ENCODE data around the gene EML1.

Gene EML1

DNA sequence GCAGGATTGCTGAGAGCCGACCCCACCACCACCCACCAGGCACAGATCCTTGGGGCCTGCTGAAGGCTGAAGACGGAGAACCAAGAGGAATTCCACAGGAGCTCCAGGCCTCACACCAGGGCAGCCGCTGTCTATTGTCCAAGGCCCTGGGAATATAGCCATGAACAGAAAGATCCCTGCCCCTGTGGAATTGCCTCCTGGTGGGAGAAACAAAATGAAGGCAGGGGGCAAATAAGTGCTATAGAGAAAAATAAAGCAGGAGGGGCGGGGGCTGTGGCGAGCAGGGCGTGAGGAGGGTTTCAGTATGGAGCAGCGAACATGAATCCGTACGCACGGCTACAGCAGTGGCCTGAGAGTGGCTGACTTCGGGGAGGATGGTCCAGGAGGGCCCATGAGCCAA lies 96.1 kb downstream of the EML1 start:
- FAIRE-seq, result no peak
- DNase-seq (ENCODE audit: insufficient read length, low spot score), result no peak

DNA sequence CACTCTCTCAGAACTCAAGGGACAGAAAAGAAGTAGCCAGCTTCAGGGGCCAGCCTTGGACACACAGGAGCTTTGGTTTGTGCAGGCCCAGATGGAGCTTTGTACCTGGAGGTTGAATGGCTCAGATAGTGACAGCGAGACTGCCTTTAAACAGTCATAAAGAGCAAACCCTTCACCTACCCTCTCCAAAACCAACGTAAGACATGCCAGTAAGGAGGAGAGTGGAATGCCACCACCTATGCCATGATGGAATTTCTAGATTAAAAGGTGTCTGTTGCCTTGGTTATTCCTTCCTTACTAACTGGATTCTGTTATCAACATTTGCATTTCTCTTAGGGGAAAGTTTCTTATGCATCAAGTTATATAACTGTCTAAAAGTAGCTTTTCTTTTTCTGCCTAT lies 98.1 kb downstream of the EML1 start:
- no peak for DNase-seq (ENCODE audit: insufficient read length, low spot score)
- no peak for FAIRE-seq

DNA sequence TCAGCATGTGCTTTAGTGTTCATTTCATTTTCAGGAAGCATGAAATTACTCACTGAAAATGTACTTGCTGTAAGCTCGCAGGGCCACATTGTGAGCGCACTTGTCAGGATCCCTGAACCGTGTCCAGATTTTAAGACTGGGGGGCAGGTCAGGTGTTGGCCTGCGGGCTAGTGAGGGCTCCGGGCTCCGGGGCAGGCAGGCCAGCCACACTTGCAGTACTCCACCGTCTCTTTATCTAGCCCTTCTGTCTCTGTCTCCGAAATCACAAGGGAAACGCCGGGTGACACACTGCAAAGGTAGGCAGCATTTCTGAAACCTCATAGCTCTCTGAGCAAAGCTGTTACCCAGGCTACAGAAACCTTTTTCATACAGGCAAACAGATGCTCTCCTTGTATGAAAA lies 98.7 kb downstream of the EML1 start:
- no peak for DNase-seq (ENCODE audit: insufficient read length, low spot score)
- no peak for FAIRE-seq

DNA sequence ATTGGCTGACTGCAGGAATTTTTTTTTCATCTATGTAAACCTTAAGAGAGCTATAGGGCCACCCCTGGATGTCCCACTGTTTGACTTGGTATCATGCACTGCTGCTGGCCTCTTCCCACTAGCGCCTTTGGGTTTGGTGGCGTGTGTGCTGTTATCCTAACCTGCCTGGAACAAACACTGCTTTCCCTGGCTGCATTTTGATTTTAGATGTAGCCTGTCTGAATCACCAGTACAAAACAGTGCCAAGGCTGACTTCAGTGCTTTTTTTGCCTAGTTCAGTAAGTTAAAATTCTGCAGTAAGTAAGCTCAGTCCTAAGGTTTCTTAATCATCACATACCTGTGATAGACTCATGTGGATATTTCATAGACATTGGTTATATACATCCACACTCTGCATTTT lies 99.2 kb downstream of the EML1 start:
- FAIRE-seq (no peak), DNase-seq (ENCODE audit: insufficient read length, low spot score) (no peak)

DNA sequence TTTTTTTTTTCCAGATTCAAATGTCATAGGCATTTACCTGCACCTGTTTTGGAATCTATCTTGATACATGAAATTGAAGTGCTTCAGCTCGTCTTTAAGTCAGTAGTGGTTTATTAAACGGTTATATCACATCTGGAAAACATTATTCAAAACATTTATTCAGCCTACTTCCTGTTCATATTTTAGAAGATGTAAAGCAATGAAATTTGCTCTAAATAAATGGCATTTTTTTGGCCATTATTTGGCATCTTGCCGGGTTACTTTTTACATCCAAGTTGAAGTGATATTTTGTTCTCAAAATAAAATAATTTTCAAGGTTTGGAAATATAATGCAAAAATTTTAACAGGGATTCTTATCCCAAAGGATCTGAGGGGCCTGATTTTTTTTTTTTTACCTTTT lies 103.1 kb downstream of the EML1 start:
- FAIRE-seq, result no peak
- DNase-seq (ENCODE audit: insufficient read length, low spot score), result no peak

DNA sequence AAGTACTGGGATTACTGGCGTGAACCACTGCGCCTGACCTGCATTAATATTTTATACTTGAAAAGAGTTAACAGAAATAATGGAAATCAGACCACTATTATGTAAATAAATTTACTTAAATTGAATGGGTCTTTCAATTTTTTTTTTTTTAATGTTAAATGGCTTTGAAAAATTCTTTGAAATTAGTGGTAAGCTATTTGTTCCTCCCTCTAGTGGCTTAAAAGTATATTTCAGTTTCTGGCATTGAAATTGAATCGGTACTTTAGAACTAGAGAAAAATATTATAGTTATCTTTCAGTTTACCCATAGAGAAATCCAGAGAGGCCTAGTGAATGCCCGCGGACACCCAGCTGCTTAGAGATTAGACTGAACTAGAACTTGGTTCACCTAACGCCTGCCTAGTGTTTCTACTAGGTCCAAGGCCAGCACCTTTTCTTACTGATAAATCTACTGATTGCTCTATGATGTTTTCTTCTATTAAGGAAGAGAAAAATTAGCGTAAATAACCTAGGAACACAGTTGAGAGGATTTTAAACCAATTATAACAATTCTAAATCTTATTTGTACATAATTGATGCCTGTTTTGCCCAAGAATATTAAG lies 106.5 kb downstream of the EML1 start:
- DNase-seq (ENCODE audit: insufficient read length, low spot score) (no peak), FAIRE-seq (no peak)

DNA sequence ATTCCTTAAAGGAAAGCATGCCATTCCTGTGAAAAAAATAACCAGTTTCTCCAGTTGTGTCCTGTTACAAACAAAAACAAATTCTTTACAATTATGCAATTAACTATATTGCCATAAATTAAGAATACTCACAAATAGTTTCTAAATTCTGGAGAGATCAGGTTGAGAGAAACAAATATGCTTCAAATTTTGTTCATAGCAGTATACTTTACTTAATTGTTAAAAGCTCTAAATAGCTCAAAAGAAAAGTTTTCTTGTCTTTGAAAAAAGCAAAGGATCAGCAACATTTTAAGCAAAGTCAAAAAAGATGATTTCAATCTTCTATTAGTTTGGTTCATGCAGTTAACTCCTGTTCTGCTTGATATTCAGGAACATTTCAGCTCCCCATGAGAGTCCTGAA lies 109.7 kb downstream of the EML1 start:
- no peak for DNase-seq (ENCODE audit: insufficient read length, low spot score)
- no peak for FAIRE-seq

DNA sequence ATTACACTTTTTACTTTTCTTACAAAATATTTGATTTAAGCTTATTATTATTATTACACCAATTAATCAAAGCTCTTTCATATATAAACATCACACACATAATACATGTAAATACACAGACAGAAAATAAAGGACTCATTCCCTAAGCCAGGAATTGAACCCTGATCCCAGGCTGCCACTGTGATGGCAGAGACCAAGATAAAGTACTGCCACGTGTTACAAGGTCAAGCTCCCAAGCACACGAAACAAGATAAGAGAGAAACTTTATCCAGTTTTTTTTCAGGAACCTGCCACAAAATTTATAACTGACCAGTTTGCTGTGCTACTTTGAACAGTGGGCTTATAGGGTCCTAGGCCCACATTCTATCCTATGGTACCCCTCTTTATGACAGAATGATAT lies 111.3 kb downstream of the EML1 start:
- DNase-seq (ENCODE audit: insufficient read length, low spot score) (no peak), FAIRE-seq (no peak)

DNA sequence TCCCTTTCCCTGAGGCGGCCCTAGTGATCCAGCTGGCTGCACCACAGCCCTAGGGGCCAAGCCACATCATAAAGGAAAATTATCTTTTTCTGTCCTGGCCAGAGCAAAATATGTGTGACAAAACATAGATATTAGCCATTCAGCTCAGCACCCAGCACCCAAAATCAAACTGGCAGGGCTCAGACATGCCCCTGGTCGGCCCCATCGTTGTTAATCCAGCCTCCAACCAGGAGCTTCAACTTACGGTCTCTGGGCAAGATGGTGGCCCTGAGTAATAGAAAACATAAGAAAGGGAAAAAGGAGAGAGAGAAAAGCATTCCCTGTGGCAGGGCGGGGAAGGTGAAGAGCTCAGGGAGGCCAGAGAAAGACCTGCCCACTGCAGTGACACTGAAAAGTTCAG lies 111.9 kb downstream of the EML1 start:
- no peak for FAIRE-seq

DNA sequence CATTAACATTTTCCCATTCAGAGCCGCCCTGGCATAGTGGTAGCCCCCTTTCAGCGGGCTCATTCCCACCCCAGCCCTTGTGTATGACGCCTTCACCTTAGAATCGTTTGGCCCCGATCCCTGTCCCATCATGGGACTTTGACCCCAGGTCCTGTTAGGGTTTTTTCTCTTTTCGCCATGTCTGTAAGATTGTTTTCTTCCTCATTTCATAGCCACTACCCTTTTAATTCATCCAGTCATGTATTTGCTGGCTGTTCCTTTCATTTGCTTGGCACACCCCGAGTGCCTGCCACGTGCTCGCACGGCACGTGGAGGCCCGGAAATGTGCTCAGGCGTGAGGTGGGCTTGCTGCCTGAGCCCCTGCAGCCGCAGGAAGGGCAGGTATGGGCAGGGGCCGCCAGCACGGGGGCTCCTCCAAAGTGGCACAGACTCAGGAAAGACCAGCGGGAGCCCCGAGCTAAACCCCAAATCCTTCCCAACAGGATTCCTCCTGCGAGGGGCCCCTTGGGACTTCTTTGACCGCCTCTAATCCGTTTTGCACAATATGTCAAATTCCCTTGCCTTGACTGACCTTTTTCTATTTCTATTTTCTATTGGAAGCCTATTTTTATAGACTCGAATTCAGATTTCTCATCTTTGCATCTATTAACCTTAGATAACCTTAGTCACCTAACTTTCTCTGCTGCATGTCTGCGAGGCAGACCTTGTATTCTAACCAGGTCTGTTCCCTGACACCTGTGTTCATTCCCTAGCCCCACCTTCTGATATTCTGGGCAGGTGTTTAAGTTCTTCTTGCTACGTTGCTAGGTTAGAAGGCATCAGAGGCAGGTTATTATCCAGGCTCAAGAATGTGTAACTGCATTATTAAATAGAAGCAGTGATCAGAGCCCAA lies 114.8 kb downstream of the EML1 start:
- FAIRE-seq (no peak), DNase-seq (ENCODE audit: insufficient read length, low spot score) (no peak)

More for the DNA sequence above, 111.9 kb downstream of the EML1 start:
- DNase-seq (ENCODE audit: insufficient read length, low spot score), result no peak

DNA sequence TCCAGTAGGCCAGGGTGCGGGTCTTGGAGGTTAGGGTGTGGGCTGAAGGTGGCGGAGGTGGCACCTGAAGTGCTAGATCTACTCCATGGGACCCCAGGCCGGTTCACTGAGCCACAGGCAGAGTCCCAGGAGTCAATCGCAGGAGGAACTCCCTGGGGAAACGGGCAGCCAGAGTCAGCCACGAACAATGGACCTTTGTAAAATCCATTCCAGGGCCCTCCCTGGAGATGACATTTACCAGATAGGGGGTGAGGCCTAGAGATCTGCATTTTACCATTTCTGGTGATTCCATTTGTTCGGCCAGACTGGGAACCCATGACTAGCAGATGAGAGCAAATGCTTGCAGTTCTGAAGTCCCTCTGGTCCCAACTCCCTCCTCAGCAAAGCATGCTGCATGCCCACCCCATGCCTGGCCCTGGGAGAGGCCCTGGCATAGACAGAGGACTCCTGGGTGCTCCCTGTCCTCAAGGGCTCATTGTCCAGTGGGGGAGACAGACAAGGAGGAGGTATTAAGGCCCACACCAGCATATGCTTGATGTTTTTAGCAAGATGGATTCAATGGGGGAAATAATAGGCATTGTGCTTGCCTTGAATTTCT lies 115.5 kb downstream of the EML1 start:
- no peak for FAIRE-seq

DNA sequence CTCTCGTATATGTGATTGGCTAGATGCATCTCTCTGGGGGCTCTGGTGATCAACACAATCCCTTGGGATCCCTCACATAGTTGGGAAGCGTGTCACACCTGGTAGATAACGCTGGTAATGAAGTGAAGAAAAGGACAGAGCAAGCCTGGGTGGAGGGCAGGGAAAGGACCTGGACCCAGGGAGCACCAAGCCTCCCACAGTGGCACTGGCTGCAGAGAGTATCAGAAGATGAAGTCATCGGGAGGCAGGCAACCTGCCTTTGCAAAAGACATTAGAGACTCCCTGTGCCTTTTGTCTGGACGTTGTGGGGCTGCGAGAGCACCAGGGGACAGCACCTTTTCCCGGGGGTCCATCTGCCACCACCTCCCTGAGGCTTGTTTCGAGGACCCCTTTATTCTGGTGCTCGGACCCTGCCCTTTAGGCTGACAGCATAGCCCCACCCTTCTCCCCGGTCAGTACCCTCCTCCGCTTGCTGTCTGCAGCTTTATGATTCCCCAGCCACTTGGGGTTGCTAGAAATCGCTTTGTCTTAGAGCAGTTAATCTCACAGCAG lies 116.4 kb downstream of the EML1 start:
- FAIRE-seq (no peak), DNase-seq (ENCODE audit: insufficient read length, low spot score) (no peak)

More for the DNA sequence above, 115.5 kb downstream of the EML1 start:
- DNase-seq (ENCODE audit: insufficient read length, low spot score), result no peak

DNA sequence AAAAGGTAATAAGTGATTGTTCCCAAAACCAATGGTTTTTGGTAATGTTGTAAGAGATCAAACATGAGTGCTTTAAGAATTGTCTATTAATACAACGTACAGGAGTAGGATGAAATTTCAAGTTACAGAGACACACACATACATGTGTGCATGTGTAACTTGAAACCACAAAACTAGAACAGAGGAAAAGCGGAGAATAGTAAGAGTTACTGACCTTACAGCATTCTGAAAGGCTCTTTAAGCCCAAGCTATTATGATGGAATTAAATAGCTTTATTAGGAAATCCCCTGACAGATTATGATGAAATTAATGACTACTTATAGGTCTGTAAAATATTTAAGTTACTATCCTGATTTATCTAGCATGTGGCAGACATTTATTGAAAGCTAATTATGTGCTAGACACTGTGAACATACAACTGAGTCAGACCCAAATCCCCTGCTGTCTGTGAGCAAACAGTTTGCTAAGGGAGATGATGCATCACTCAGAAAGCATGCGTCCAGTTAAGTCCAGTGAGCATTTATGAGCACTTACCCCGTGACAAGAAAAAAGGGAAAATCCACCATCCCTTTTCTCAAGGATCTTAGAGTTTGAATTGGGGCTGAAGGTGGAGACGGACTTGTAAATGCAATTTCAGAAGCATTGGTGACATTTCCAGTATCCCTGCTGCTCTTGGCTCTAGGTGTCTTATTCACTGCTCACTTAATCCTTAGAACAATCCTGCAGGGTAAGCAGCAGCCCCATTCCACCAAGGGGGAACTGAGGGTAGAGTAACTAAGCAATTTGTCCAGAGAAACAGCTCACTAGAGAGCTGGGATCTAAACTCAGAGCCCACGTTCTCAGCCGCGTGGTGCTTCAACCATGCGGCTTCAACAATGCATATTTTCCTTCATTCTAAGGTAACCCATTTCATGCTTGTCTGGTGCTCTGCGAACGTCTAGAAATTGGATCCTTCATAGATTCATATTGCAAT lies 117.4 kb downstream of the EML1 start:
- DNase-seq (ENCODE audit: insufficient read length, low spot score) (no peak), FAIRE-seq (no peak)

DNA sequence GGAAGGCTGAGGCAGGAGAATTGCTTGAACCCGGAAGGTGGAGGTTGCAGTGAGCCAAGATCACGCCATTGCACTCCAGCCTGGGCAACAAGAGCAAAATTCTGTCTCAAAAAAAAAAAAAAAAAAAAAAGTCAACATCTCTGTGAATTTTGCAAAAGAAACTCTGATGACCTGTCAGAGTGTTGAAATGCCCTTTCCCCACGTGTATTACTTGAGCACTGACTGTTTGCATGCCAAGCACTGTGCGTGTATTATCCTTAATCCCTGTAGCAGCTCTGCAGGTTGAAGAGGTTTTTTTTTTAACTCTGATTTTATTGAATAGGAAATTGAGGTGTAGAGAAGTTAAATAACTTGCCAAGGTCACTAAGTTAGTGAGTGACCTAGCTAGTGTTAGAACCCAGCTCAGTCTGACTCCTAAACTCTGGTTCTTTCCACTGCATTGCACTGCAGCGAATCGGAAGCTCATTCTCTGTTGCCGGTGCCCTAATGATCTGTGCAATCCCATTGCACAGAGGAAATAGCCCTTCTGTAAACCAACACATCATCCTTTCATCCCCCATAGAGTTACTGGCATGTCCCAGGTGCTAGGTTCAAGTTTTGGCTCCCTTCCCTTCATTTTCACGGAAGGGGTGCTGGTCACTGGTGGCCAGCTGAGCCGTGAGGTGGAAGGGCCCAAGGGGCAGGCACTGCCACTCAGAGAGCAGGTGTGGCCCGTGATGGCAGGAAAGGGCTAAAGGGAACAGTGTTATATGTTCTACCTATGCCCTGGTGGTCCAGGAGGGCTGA lies 122.3 kb downstream of the EML1 start:
- no peak for FAIRE-seq

DNA sequence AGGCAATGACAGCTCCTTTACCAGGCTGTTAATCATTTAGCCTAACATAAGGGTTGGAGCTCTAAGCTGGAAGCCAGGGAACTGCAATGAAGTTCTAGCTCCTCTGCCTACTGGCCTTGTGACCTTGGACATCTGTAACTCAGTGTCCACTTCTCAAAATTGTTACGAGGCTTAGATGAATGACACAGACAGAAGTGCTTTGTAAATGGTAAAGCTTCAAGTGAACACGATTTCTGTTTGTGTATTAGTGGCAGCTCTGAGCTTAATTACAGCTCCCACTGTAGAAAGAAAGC lies 122.8 kb downstream of the EML1 start:
- FAIRE-seq, result no peak
- no peak for DNase-seq (ENCODE audit: insufficient read length, low spot score)

More for the DNA sequence above, 122.3 kb downstream of the EML1 start:
- no peak for DNase-seq (ENCODE audit: insufficient read length, low spot score)

DNA sequence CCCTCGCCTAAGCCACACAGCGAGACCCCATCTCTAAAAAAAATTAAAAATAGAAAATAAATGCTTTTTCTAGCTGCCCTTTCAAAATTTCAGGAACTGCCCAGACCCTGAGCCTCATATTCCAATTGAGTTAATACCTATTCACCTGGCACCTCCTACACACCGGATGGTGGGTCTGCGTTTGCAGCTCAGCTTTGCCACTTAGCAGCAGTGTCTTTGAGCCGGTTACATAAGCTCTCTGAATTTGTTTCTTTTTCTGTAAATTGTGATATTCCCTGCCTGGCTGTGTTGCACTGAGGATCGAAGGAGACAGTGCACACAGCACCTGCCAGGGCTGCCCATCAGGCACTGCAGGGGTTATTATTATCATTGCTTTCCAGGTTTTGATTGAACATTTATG lies 125.6 kb downstream of the EML1 start:
- no peak for FAIRE-seq
- DNase-seq (ENCODE audit: insufficient read length, low spot score), result no peak

DNA sequence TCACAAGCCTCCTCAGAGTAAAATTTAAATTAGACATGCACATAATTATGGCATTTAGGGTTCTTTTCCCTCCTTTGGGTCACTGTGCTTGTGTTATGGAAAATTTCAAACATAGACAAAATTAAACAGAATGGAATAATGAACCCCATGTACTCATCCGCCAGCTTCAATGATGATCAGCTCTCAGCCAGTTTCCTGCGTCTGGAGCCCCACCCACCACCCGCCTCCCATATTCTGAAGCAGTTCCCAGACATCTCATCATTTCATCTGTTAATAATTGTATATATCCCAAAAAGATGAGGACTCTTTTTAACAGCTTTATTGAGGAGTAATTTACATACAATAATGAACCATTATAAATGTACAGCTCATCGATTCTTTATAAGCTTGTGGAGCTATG lies 128.2 kb downstream of the EML1 start:
- no peak for FAIRE-seq
- DNase-seq (ENCODE audit: insufficient read length, low spot score), result no peak

DNA sequence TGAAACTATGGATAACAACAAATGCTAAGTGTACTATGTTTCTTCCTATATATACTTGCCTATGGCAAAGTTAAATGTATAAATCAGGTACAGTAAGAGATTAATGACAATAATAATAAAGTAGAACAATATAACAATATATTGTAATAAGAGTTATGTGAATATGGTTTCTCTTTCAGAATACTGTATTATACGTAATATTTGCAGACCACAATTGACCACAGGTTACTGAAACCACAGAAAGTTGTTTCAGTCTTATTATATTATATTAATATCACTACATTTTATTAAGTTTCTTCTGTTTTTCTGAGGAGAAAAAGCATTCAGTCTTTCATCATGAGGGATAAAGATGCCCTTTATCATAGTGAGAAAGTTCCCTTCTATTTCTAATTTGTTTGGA lies 131.2 kb downstream of the EML1 start:
- no peak for FAIRE-seq
- no peak for DNase-seq (ENCODE audit: insufficient read length, low spot score)

DNA sequence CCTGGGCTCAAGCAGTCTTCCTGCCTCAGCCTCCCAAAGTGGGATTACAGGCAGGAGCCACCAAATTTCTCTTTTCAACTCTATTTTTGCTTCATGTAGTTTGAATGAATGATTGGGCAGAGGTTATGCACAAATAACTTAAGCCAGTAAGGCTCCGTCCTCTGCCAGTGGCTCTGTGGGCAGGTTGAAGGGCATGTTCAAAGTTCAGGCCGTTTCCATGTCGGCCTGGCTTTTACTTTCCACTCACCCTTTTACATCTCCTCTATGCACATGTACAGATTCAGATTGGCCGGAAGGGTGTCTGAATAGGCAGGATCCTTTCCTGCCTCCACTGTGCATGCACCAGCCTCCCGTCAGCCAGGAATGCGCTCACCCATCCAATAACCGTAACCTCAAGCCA lies 132.3 kb downstream of the EML1 start:
- DNase-seq (ENCODE audit: insufficient read length, low spot score) (no peak), FAIRE-seq (no peak)

DNA sequence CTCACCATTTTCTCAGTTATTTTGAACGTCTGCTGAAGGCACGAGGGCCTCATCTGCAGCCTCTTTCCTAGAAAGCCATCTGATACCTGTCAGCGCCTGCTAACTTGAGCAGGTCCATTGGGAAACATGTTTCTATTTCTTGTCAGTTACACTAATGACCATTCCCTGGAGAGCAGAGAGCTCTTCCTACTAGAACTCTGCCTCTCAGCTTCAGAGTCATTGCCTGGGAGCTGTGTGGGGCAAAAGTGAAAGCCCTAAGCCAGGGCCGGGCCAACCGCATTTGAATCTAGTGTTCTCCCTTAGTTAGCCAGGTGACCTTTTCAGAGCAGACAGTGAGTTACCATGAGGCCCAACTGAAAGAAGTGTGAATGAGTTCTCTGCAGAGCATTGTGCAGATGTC lies 135.8 kb downstream of the EML1 start:
- FAIRE-seq (no peak), DNase-seq (ENCODE audit: insufficient read length, low spot score) (no peak)
